ENCODE data around the gene PDHX.

GRCh38 chr11:34916843-34917770 is 689 bp downstream of the PDHX start:
- TF ChIP-seq CTCF (IDR thresholded peaks at IDR 0.05) (no peak), POLR2A (IDR thresholded peaks at IDR 0.05) (no peak)

All from heart left ventricle (tissue), 13 donors.